Esophagus (tissue), 2 donors: ENCODE measurements around the gene S100A11. TPM values are rescaled to one million over a fixed set of nuclear protein-coding genes. Genes with fewer than 3 reads are reported as not detected.
A peak's percentile ranks its signal among the peaks of the same experiment; 100 is the strongest.
"Not testable (repeated sequence)": the region's sequence is repeated elsewhere in the genome, so short reads cannot be mapped to it uniquely, and the experiment has no call there.

Source experiments
- H3K27ac ChIP-seq, 2 donors: one replicate each; pipeline ENCODE4 v1.5.1; 2013; ENCODE audit warnings: low read depth in 2 of 2, mild to moderate bottlenecking in 2 of 2, inconsistent platforms in 1 of 2, low read length in 1 of 2, moderate library complexity in 1 of 2
- H3K27me3 ChIP-seq, 2 donors: one replicate each; pipeline ENCODE4 v1.6.1; 2013; ENCODE audit warnings: low read length in 2 of 2, control low read depth in 1 of 2, mild to moderate bottlenecking in 1 of 2; ENCODE audit not compliant: insufficient read depth in 2 of 2, control insufficient read depth in 1 of 2
- H3K36me3 ChIP-seq, 2 donors: one replicate each; pipeline ENCODE4 v1.6.1; 2013; ENCODE audit warnings: low read length in 1 of 2; ENCODE audit not compliant: control insufficient read depth in 2 of 2, insufficient read depth in 2 of 2
- H3K4me1 ChIP-seq, 2 donors: one replicate each; pipeline ENCODE4 v1.6.1; 2013; ENCODE audit warnings: low read length in 1 of 2; ENCODE audit not compliant: control insufficient read depth in 2 of 2, insufficient read depth in 2 of 2
- H3K4me3 ChIP-seq, 2 donors: one replicate each; pipeline ENCODE4 v1.5.1; 2013; ENCODE audit warnings: low read length in 2 of 2, mild to moderate bottlenecking in 2 of 2, low read depth in 1 of 2, moderate library complexity in 1 of 2
- H3K9me3 ChIP-seq, 2 donors: one replicate each; pipeline ENCODE4 v1.6.1; 2013; ENCODE audit warnings: mild to moderate bottlenecking in 2 of 2, low read depth in 1 of 2, low read length in 1 of 2, moderate library complexity in 1 of 2; ENCODE audit not compliant: control insufficient read depth in 2 of 2, insufficient read depth in 1 of 2
- WGBS, 2 donors: extraction: QIAGEN DNeasy Blood & Tissue Kit; methylation state at CpG; one replicate each; pipeline ENCODE4 v1.1.7; 2013; 5-methylcytosine and 5-hydroxymethylcytosine counted together
- polyA plus RNA-seq, 2 donors: library from polyadenylated mRNA; stranded (reverse); fragments of 200-250 nt; gene quantifications; one replicate each; pipeline ENCODE4 v1.2.3, GENCODE V29; 2013
- donor health status: healthy with polysubstance abuse.
- donor health status: Bipolar disorder and iron deficiency.

Gene S100A11
- polyA plus RNA-seq: over 10,000 TPM in 1 of 2 donors, 1,000 to 10,000 TPM in 1; 5,583 to 11,944 TPM

- no peaks in the 10 kb centered on the region for H3K4me1 ChIP-seq
- H3K27me3 ChIP-seq: no peaks in the 10 kb centered on the region
- peak within 1 kb of the TSS; percentile 93 to 99 for H3K27ac ChIP-seq
- H3K36me3 ChIP-seq: peaks cover 10 to 19% of the 10 kb centered on the region in 2 donors
- H3K9me3 ChIP-seq: no peaks in the 10 kb centered on the region
- peak within 1 kb of the TSS; percentile 82 to 93 for H3K4me3 ChIP-seq
- whole genome bisulfite sequencing, 2 donors: 0 to 1% methylated on average over 47 to 53 of the region's 53 CpGs
These were observed at the start of gene S100A11 for GRCh38 chr1:152036267-152037216. Gene S100A11, minus strand, starts transcription at chr1:152037004. Its CDS starts 89 bp downstream, at chr1:152036915.

- Histone ChIP-seq H3K4me3 (no peak overlapping the region), H3K9me3 (peaks cover 0 to 2% of the 10 kb centered on the region in 2 donors), H3K36me3 (no peaks in the 10 kb centered on the region), H3K27me3 (no peaks in the 10 kb centered on the region), H3K4me1 (no peaks in the 10 kb centered on the region), H3K27ac (no peak overlapping the region)
- 37 to 50% methylated on average over 1 of the region's 1 CpG for WGBS, 2 donors
These were observed 48.0 kb upstream of the S100A11 start for GRCh38 chr1:152084853-152085252.

DNA sequence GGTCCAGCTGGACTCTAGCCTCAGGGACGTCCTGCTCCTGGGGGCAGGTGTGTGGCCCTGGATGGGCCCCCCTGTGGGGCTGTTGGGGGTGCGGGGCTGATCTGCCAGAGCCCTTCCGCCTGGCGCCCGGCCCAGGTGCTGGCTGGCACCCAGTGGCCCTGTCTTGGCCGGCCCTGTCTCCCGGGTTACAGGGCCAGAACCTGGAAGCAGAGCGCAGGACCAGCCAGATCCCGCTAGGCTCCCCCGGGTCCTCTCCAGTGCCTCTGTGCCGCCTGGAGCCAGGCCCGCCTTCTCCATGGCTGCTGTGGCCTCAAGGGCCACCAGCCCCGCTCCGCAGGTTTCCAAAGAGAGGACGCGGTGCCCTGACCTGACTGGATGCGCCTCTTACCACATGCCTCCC is 44.2 kb upstream of the S100A11 start:
- H3K9me3 ChIP-seq, H3K4me1 ChIP-seq, H3K27ac ChIP-seq, H3K4me3 ChIP-seq, H3K36me3 ChIP-seq, H3K27me3 ChIP-seq: not testable (repeated sequence)
- WGBS, 2 donors: 89 to 93% methylated on average over 13 to 17 of the region's 17 CpGs

DNA sequence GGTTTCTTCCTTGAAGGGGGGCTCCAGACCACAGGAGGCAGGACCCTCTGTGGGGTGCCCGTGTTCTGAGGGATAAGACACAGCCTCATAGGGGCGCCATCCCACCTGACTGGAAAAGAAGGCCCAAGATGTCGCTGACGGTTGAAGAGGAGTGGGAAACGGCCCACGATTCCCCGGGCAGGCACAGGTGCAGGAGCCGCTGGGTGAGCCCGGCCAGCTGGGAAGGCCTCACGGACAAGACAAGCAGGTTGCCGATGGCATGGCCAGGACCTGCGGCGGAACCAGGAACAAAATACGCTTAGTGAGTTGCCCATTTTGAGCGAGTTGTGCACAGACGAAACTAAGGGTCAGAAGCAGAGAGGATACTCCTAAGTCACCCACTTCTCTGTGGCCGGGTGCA is 43.7 kb upstream of the S100A11 start:
- H3K27ac ChIP-seq, H3K4me3 ChIP-seq, H3K9me3 ChIP-seq, H3K27me3 ChIP-seq, H3K4me1 ChIP-seq, H3K36me3 ChIP-seq: not testable (repeated sequence)
- WGBS, 2 donors: 91 to 92% methylated on average over 17 of the region's 17 CpGs

GRCh38 chr1:152078831-152079441 is 42.1 kb upstream of the S100A11 start:
- Histone ChIP-seq H3K27ac (no peak overlapping the region), H3K4me1 (no peaks in the 10 kb centered on the region), H3K4me3 (no peak overlapping the region), H3K27me3 (no peaks in the 10 kb centered on the region), H3K9me3 (peaks cover 0 to 2% of the 10 kb centered on the region in 2 donors), H3K36me3 (no peaks in the 10 kb centered on the region)
- 86 to 88% methylated on average over 24 of the region's 24 CpGs for WGBS, 2 donors

DNA sequence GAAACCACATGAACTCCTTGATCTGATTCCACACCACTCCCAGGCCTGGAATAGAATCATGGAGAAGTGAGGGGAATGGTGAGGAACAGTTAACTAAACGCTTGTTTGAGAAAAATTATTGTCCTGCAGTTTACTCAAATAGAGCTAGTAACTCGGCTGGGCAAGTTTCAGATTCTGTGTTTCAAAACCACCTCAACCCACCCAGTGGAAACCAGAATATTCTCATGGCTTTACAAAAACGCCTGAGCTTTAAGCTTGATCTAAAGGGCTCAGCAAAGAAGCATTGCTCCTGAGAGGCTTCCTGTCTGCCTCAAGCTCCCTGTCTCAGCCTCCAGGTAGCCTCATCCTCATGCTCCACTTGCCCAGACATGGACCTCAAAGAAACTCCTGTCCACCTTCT is 35.5 kb upstream of the S100A11 start:
- Histone ChIP-seq H3K36me3 (no peaks in the 10 kb centered on the region), H3K4me3 (no peak overlapping the region), H3K27me3 (no peaks in the 10 kb centered on the region), H3K27ac (no peak overlapping the region), H3K9me3 (peaks cover 0 to 2% of the 10 kb centered on the region in 2 donors), H3K4me1 (no peaks in the 10 kb centered on the region)
- 76 to 77% methylated on average over 3 of the region's 3 CpGs for WGBS, 2 donors

DNA sequence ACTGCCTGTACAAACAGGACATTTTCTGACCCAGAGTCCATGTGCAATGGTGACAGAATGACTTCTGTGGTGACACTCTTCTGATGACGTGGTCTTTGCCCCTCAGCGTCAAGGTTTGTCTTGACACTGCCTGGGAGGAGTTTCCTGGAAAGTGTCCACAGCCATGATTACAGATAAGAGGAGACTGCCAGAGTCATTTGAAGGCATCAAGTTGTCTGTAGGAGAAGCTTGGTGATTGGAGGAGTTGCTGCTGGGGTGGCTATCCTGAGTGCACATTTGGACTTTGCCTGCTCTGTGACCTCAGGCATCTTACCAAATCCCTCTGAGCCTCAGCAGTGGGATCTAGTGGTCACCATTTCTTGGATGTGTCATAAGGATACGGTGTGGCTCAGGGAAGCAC is 34.3 kb upstream of the S100A11 start:
- Histone ChIP-seq H3K27ac (no peak overlapping the region), H3K36me3 (no peaks in the 10 kb centered on the region), H3K27me3 (no peaks in the 10 kb centered on the region), H3K9me3 (peaks cover 0 to 2% of the 10 kb centered on the region in 2 donors), H3K4me3 (no peak overlapping the region), H3K4me1 (no peaks in the 10 kb centered on the region)
- whole genome bisulfite sequencing, 2 donors: 66 to 76% methylated on average over 3 of the region's 3 CpGs

DNA sequence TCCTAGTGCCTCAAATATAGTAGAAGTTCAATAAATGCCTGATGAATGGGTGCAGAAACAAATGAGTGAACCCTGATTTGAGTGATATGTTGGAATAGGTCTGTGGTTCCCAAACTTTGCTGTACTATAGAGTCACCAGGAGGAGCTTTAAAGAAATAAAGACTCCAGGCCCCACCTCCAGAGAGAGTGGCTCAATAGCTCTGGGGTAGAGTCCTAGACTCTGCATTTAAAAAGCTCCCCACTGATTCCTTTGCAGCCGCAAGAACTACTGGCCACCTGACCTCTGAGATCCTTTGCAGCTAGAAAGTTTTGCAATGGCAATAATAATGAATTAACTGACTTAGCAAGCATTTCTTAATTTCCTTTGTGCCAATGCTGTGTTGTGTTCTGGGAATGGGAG is 31.1 kb upstream of the S100A11 start:
- Histone ChIP-seq H3K27ac (no peak overlapping the region), H3K36me3 (no peaks in the 10 kb centered on the region), H3K9me3 (peaks cover 0 to 2% of the 10 kb centered on the region in 2 donors), H3K4me3 (no peak overlapping the region), H3K27me3 (no peaks in the 10 kb centered on the region), H3K4me1 (no peaks in the 10 kb centered on the region)
- WGBS, 2 donors: 59 to 75% methylated on average over 1 of the region's 1 CpG

DNA sequence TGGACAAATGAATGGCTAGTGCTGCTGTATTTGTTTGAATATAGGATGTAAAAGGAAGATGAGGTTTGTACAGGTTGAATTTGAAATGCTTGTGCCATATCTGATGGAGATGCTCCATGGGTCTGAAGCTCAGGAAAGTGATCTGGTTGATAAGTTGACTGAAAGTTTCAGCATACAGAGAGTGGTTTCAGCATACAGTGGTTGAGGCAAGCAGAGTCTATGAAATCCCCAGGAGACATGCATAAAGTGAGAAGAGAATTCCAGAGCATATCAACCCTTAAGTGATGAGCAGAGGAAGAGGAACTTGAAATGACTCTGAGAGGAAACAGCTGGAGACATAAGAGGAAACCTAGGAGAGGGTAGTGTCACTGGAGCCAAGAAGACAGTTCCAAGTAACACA is 30.3 kb upstream of the S100A11 start:
- peaks cover 0 to 2% of the 10 kb centered on the region in 2 donors for H3K9me3 ChIP-seq
- no peak overlapping the region for H3K27ac ChIP-seq
- no peaks in the 10 kb centered on the region for H3K27me3 ChIP-seq
- no peaks in the 10 kb centered on the region for H3K36me3 ChIP-seq
- no peak overlapping the region for H3K4me3 ChIP-seq
- H3K4me1 ChIP-seq: no peaks in the 10 kb centered on the region
